ENCODE measurements around the gene MAPT. TPM values are rescaled to one million over a fixed set of nuclear protein-coding genes. Genes with fewer than 3 reads are reported as not detected.

Gene MAPT
- total and polyA plus RNA-seq, 2 of the 4 experiments (the other 2 are of a cell fraction) = 0.18 to 0.19 TPM

- Histone ChIP-seq H3K18ac (ENCODE audit: low read depth, low read length) (no peak overlapping the region), H2BK5ac (ENCODE audit: low read depth, low read length, poor library complexity, severe bottlenecking) (no peak overlapping the region), H3K9me1 (ENCODE audit: insufficient read depth, low read length) (no peaks in the 10 kb centered on the region), H3K9ac (ENCODE audit: low read depth, low read length) (no peak overlapping the region), H3K56ac (ENCODE audit: extremely low read depth, insufficient read depth, low read length) (no peak overlapping the region), H3K4me3 (ENCODE audit: insufficient read depth, low read depth, low read length) (no peak overlapping the region), H4K20me1 (ENCODE audit: insufficient read depth, low read length) (no peaks in the 10 kb centered on the region), H4K8ac (ENCODE audit: low read depth in 2 of 2, low read length in 2 of 2) (no peak overlapping the region), H2AK5ac (ENCODE audit: low read depth, low read length) (no peak overlapping the region), H4K91ac (ENCODE audit: insufficient read depth, low read depth, low read length) (no peak overlapping the region), H3K14ac (replicated peaks; ENCODE audit: low read depth, low read length) (no peak overlapping the region), H3K36me3 (ENCODE audit: control insufficient read depth, insufficient read depth, low read length) (no peaks in the 10 kb centered on the region), H3K27me3 (ENCODE audit: control insufficient read depth, insufficient read depth, low read length) (peaks cover 55% of the 10 kb centered on the region), H4K5ac (ENCODE audit: low read depth, low read length) (no peak overlapping the region), H2AFZ (replicated peaks; ENCODE audit: low read length, poor library complexity) (no peak overlapping the region), H3K4me2 (ENCODE audit: low read depth, low read length) (no peak overlapping the region), H3K9me3 (ENCODE audit: control insufficient read depth, insufficient read depth, low read length) (no peaks in the 10 kb centered on the region), H3K23ac (ENCODE audit: low read depth, low read length) (no peak overlapping the region), H2BK15ac (ENCODE audit: low read depth, low read length) (no peak overlapping the region), H3K27ac (ENCODE audit: insufficient read depth, low read length) (no peak overlapping the region), H3K79me1 (ENCODE audit: low read depth in 1 of 2, low read length in 2 of 2) (no peaks in the 10 kb centered on the region), H3K4ac (ENCODE audit: low read depth, low read length) (no peak overlapping the region), H3K4me1 (ENCODE audit: control insufficient read depth, insufficient read depth, low read length) (no peaks in the 10 kb centered on the region), H2BK120ac (ENCODE audit: low read depth, low read length) (no peak overlapping the region), H2AK9ac (replicated peaks; ENCODE audit: low read depth, low read length, poor library complexity) (no peak overlapping the region), H2BK20ac (ENCODE audit: low read depth, low read length) (no peak overlapping the region)
- ATAC-seq (ENCODE audit: low read depth) (no peak), DNase-seq (no peak)
- in situ Hi-C loops (cut with MboI; ENCODE audit: low sequenced_read_pairs) (no loop called here), dilution Hi-C loops (cut with HindIII; ENCODE audit: low sequenced_read_pairs, unreplicated experiment) (no loop called here), intact Hi-C loops (cut with micrococcal nuclease) (no loop called here)
- TF ChIP-seq MAZ (IDR thresholded peaks at IDR 0.05; ENCODE audit: borderline replicate concordance, low read depth, low read length) (no peak), BHLHE40 (IDR thresholded peaks at IDR 0.05; ENCODE audit: low read depth, low read length) (no peak), CEBPB (IDR thresholded peaks at IDR 0.05; ENCODE audit: low read depth, low read length) (no peak), RFX5 (IDR thresholded peaks at IDR 0.05; ENCODE audit: low read depth, low read length) (no peak), NFE2L2 (IDR thresholded peaks at IDR 0.05; ENCODE audit: low read depth, low read length) (no peak), SMC3 (IDR thresholded peaks at IDR 0.05; ENCODE audit: low read depth, low read length) (no peak), FOS (IDR thresholded peaks at IDR 0.05; ENCODE audit: low read depth, low read length) (no peak), USF2 (IDR thresholded peaks at IDR 0.05; ENCODE audit: low read depth, low read length) (no peak), CHD1 (IDR thresholded peaks at IDR 0.05; ENCODE audit: low read depth, low read length) (no peak), ELK1 (IDR thresholded peaks at IDR 0.05; ENCODE audit: borderline replicate concordance, low read depth, low read length) (no peak), CTCF (conservative IDR thresholded peaks at IDR 0.05; ENCODE audit: low read depth, low read length) (no peak), RCOR1 (IDR thresholded peaks at IDR 0.05; ENCODE audit: insufficient replicate concordance, low read length) (no peak), MXI1 (IDR thresholded peaks at IDR 0.05; ENCODE audit: borderline replicate concordance, low read depth, low read length) (no peak), POLR2A (IDR thresholded peaks at IDR 0.05; ENCODE audit: low read depth, low read length) (no peak), RAD21 (IDR thresholded peaks at IDR 0.05; ENCODE audit: low read length) (no peak), MAFK (IDR thresholded peaks at IDR 0.05; ENCODE audit: low read depth, low read length) (no peak)
- POLR2A ChIA-PET (ENCODE audit: unreplicated experiment) = no interaction called here
- BruUV-seq (replicated peaks) = no TSS peak
- 0% methylated on average over 1 of the region's 3 CpGs; no CpG with 5 or more reads in 1 of the 2 experiments for whole genome bisulfite sequencing, 2 experiments (ENCODE audit: extremely low coverage in 2 of 2, insufficient read length in 1 of 2)
- CTCF ChIA-PET = no interaction called here
These were observed 46.5 kb downstream of the MAPT start for GRCh38 chr17:45940826-45941225.

All from IMR-90 (cell line).